IMR-90 (cell line): ENCODE data around the gene HCN3. TPM values are rescaled to one million over a fixed set of nuclear protein-coding genes. Genes with fewer than 3 reads are reported as not detected.

Experiments
- ATAC-seq: fragments of 200-7000 bp; cut with Tn5 transposase; 2 replicates; pipeline ENCODE4 v1.9.1; 2020; ENCODE audit warnings: low read depth, mild to moderate bottlenecking, moderate library complexity
- BruUV-seq: library from RNA; stranded (reverse); fragments of 400-500 nt; replicated peaks from 2 replicates; lab custom pipeline; 2021; lab: Mats Ljungman, UMichigan
- CTCF ChIA-PET: fragments of 300-600 bp; formaldehyde crosslinking; extraction: SDS; loops from one replicate; lab custom pipeline; 2021; ENCODE audit warnings: antibody characterized with exemption; lab: Yijun Ruan, JAX
- POLR2A ChIA-PET: fragments of 300-600 bp; sonication (Branson Sonifier 250); formaldehyde crosslinking; loops from one replicate; lab custom pipeline; 2022; ENCODE audit warnings: antibody characterized with exemption; ENCODE audit not compliant: unreplicated experiment; lab: Charles Lee
- DNase-seq: peaks from one replicate; pipeline ENCODE4 v3.0.0; 2013
- H2AFZ ChIP-seq: replicated peaks from 2 replicates; pipeline ENCODE3; 2013; ENCODE audit warnings: low read length, mild to moderate bottlenecking; ENCODE audit not compliant: poor library complexity
- H2AK5ac ChIP-seq: 2 replicates; pipeline ENCODE4 v1.6.1; 2013; ENCODE audit warnings: low read depth, low read length, inconsistent platforms
- H2AK9ac ChIP-seq: replicated peaks from 2 replicates; pipeline ENCODE3; 2013; ENCODE audit warnings: mild to moderate bottlenecking, low read depth, low read length, moderate library complexity; ENCODE audit not compliant: poor library complexity
- H2BK120ac ChIP-seq: 2 replicates; pipeline ENCODE4 v1.6.1; 2013; ENCODE audit warnings: low read depth, low read length, inconsistent platforms
- H2BK15ac ChIP-seq: 3 replicates; pipeline ENCODE4 v1.6.1; 2013; ENCODE audit warnings: low read depth, low read length, inconsistent platforms
- H2BK20ac ChIP-seq: 2 replicates; pipeline ENCODE4 v1.6.1; 2013; ENCODE audit warnings: low read depth, mild to moderate bottlenecking, inconsistent platforms, low read length, moderate library complexity
- H2BK5ac ChIP-seq: 2 replicates; pipeline ENCODE4 v1.6.1; 2013; ENCODE audit warnings: mild to moderate bottlenecking, low read depth, low read length, inconsistent platforms; ENCODE audit not compliant: poor library complexity, severe bottlenecking
- H3K14ac ChIP-seq: replicated peaks from 2 replicates; pipeline ENCODE4 v1.6.1; 2013; ENCODE audit warnings: low read depth, low read length, inconsistent platforms
- H3K18ac ChIP-seq: 2 replicates; pipeline ENCODE4 v1.6.1; 2013; ENCODE audit warnings: low read depth, low read length, control low read depth
- H3K23ac ChIP-seq: 2 replicates; pipeline ENCODE4 v1.6.1; 2013; ENCODE audit warnings: low read depth, low read length, inconsistent platforms
- H3K27ac ChIP-seq: 2 replicates; pipeline ENCODE4 v1.5.1; 2013; ENCODE audit warnings: mild to moderate bottlenecking, control low read depth, low read length; ENCODE audit not compliant: insufficient read depth
- H3K27me3 ChIP-seq: 2 replicates; pipeline ENCODE4 v1.6.1; 2013; ENCODE audit warnings: low read length; ENCODE audit not compliant: control insufficient read depth, insufficient read depth
- H3K36me3 ChIP-seq: 2 replicates; pipeline ENCODE4 v1.6.1; 2013; ENCODE audit warnings: low read length, mixed read lengths; ENCODE audit not compliant: control insufficient read depth, insufficient read depth
- H3K4ac ChIP-seq: 2 replicates; pipeline ENCODE4 v1.6.1; 2013; ENCODE audit warnings: low read depth, low read length, inconsistent platforms
- H3K4me1 ChIP-seq: 2 replicates; pipeline ENCODE4 v1.6.1; 2013; ENCODE audit warnings: low read length, mixed read lengths; ENCODE audit not compliant: control insufficient read depth, insufficient read depth
- H3K4me2 ChIP-seq: 2 replicates; pipeline ENCODE4 v1.6.1; 2013; ENCODE audit warnings: low read depth, mild to moderate bottlenecking, control low read depth, low read length, moderate library complexity
- H3K4me3 ChIP-seq: 2 replicates; pipeline ENCODE4 v1.5.1; 2013; ENCODE audit warnings: low read depth, mild to moderate bottlenecking, control low read depth, low read length, moderate library complexity; ENCODE audit not compliant: insufficient read depth
- H3K56ac ChIP-seq: 2 replicates; pipeline ENCODE4 v1.6.1; 2013; ENCODE audit warnings: low read length, inconsistent platforms; ENCODE audit not compliant: insufficient read depth; ENCODE audit errors: extremely low read depth
- H3K79me1 ChIP-seq, 2 experiments: 2 replicates each; pipeline ENCODE4 v1.6.1; 2013; ENCODE audit warnings: low read length in 2 of 2, inconsistent platforms in 1 of 2, low read depth in 1 of 2
- H3K9ac ChIP-seq: 2 replicates; pipeline ENCODE4 v1.6.1; 2013; ENCODE audit warnings: low read depth, low read length, control low read depth
- H3K9me1 ChIP-seq: 2 replicates; pipeline ENCODE4 v1.6.1; 2013; ENCODE audit warnings: low read length, inconsistent platforms; ENCODE audit not compliant: insufficient read depth
- H3K9me3 ChIP-seq: 2 replicates; pipeline ENCODE4 v1.6.1; 2013; ENCODE audit warnings: low read length; ENCODE audit not compliant: control insufficient read depth, insufficient read depth
- H4K20me1 ChIP-seq: 2 replicates; pipeline ENCODE4 v1.6.1; 2013; ENCODE audit warnings: low read length, inconsistent platforms; ENCODE audit not compliant: insufficient read depth
- H4K5ac ChIP-seq: 2 replicates; pipeline ENCODE4 v1.6.1; 2013; ENCODE audit warnings: mild to moderate bottlenecking, low read depth, low read length, control low read depth
- H4K8ac ChIP-seq, 2 experiments: 2 replicates each; pipeline ENCODE4 v1.6.1; 2013; ENCODE audit warnings: low read depth in 2 of 2, low read length in 2 of 2, control low read depth in 1 of 2, inconsistent platforms in 1 of 2
- H4K91ac ChIP-seq: 2 replicates; pipeline ENCODE4 v1.6.1; 2013; ENCODE audit warnings: low read depth, low read length, inconsistent platforms; ENCODE audit not compliant: insufficient read depth
- CEBPB ChIP-seq: IDR thresholded peaks from 2 replicates; pipeline ENCODE4 v1.6.1; 2012; ENCODE audit warnings: low read depth, low read length, improper control_type of control experiment
- CHD1 ChIP-seq: IDR thresholded peaks from 2 replicates; pipeline ENCODE4 v1.6.1; 2012; ENCODE audit warnings: low read depth, low read length, improper control_type of control experiment
- CTCF ChIP-seq: conservative IDR thresholded peaks from 2 replicates; pipeline ENCODE4 v1.5.1; 2012; ENCODE audit warnings: mild to moderate bottlenecking, low read depth, low read length, improper control_type of control experiment
- MAZ ChIP-seq: IDR thresholded peaks from 2 replicates; pipeline ENCODE4 v1.6.1; 2012; ENCODE audit warnings: low read depth, mild to moderate bottlenecking, low read length, improper control_type of control experiment, moderate library complexity, borderline replicate concordance
- MXI1 ChIP-seq: IDR thresholded peaks from 2 replicates; pipeline ENCODE4 v1.6.1; 2012; ENCODE audit warnings: low read depth, mild to moderate bottlenecking, low read length, moderate library complexity, borderline replicate concordance
- RAD21 ChIP-seq: IDR thresholded peaks from 2 replicates; pipeline ENCODE4 v1.6.1; 2012; ENCODE audit warnings: low read length, improper control_type of control experiment
- RCOR1 ChIP-seq: IDR thresholded peaks from 2 replicates; pipeline ENCODE4 v1.6.1; 2012; ENCODE audit warnings: mild to moderate bottlenecking, low read length, improper control_type of control experiment; ENCODE audit not compliant: insufficient replicate concordance
- SMC3 ChIP-seq: fragments of 150-350 bp; IDR thresholded peaks from 2 replicates; pipeline ENCODE4 v1.6.1; 2016; ENCODE audit warnings: low read depth, mild to moderate bottlenecking, antibody characterized with exemption, low read length, moderate library complexity
- WGBS, 2 experiments: methylation state at CpG; one replicate each; pipeline versions ENCODE4 v1.1.5 to v1.1.7; 2013; ENCODE audit warnings: missing lambda C conversion rate in 2 of 2; ENCODE audit not compliant: insufficient read length in 1 of 2; ENCODE audit errors: extremely low coverage in 2 of 2; 5-methylcytosine and 5-hydroxymethylcytosine counted together
- dilution Hi-C: fragments of 300-500 bp; cut with HindIII; formaldehyde crosslinking; loops from one replicate; pipeline ENCODE4 v1.14.3; 2018; ENCODE audit warnings: low sequenced_read_pairs; ENCODE audit not compliant: unreplicated experiment
- in situ Hi-C: fragments of 300-500 bp; cut with MboI; formaldehyde crosslinking; loops from 3 replicates; pipeline ENCODE4 v1.14.3; 2019; ENCODE audit warnings: low sequenced_read_pairs, inconsistent platforms, mixed read lengths
- intact Hi-C: fragments of 100-400 bp; cut with micrococcal nuclease; formaldehyde crosslinking; loops from 2 replicates; pipeline ENCODE4 v1.10.0; 2022
- polyA plus RNA-seq, 3 experiments: library from polyadenylated mRNA; depleted of rRNA; stranded (reverse); fragments of >200 nt; gene quantifications; 2 replicates each; pipeline ENCODE4 v1.2.3, GENCODE V29; 2012; ENCODE audit warnings: low replicate concordance in 1 of 3
- total RNA-seq: library from RNA; depleted of rRNA; stranded (reverse); fragments of >200 nt; gene quantifications from 2 replicates; pipeline ENCODE4 v1.2.3, GENCODE V29; 2012
- TF ChIP-seq, protein P1 (sequence below): fragments of 150-350 bp; IDR thresholded peaks from 2 replicates; pipeline ENCODE4 v1.6.1; 2017; ENCODE audit warnings: mild to moderate bottlenecking, antibody characterized with exemption, low read length, low read depth

HCN3 gene
- total and polyA plus RNA-seq, 2 of the 4 experiments (the other 2 are of a cell fraction) = 0.36 to 2.7 TPM

DNA sequence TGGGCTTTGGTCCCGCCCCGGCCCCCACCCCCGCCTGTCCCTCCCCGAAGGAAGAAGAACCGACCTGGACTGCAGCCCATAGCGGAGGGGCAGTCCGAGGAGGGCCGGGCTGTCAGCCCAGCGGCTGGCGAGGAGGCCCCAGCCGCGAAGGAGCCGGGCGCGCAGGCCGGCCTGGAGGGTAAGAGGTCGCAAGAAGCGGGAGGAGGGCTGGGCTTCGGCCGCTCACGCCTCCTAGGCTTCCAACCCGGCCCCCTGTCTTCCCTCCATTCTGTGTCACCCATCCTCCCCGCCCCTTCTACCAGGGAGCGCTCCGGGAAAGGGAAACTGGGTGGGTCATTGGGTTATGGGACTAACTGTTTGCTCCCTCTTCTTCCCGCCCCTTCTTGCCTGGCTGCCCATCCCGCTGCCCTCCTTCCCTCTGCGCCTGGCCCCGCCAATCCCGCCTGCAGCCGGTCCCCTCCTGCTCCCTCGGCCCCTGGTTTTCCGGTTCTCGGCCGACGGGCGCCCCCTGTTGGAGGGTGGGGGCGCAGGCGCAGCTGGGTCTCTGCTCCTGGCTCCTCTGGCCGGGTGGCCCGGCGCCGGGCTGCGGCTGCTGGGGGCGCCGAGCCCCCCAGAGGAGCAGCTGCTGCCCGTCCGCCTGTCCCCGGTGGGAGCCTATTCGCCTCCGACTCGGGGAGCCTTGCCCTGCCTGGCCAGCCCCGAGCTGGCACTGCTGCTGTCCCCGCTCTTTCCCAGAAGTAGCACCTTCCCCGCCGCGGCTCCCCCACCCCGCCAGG, 45.9 kb downstream of the HCN3 start:
- Histone ChIP-seq H4K91ac (peak overlapping the region; percentile 32; the same call in 1 of the 2 replicates), H3K9me3 (no peaks in the 10 kb centered on the region), H3K36me3 (peaks cover 21% of the 10 kb centered on the region), H3K4ac (peak overlapping the region; percentile 37; the same call in 1 of the 2 replicates), H4K5ac (no peak overlapping the region), H3K4me1 (peaks cover 18% of the 10 kb centered on the region; the same call in 1 of the 2 replicates), H3K4me3 (peak overlapping the region; percentile 58), H2BK5ac (peak overlapping the region; percentile 75), H2BK120ac (no peak overlapping the region), H2BK15ac (no peak overlapping the region), H3K14ac (peak overlapping the region; percentile 42; the same call in 1 of the 2 replicates), H2AK5ac (peak overlapping the region; percentile 54; the same call in 1 of the 2 replicates), H3K27ac (peak overlapping the region; percentile 70), H3K18ac (no peak overlapping the region), H3K9ac (peak overlapping the region; percentile 41), H3K9me1 (peaks cover 16% of the 10 kb centered on the region; the same call in 1 of the 2 replicates), H4K8ac (peak overlapping the region in 1 of 2 experiments; percentile 69; a peak in 2 of 4 replicates), H3K23ac (no peak overlapping the region), H3K56ac (peak overlapping the region; percentile 62; the same call in 1 of the 2 replicates), H3K4me2 (peak overlapping the region; percentile 91), H2AK9ac (peak overlapping the region; percentile 35), H2BK20ac (no peak overlapping the region), H3K27me3 (no peaks in the 10 kb centered on the region), H3K79me1 (peaks cover 9 to 66% of the 10 kb centered on the region in 2 experiments), H2AFZ (peak overlapping the region; percentile 88), H4K20me1 (peaks cover 25% of the 10 kb centered on the region)
- in situ Hi-C loops (no loop called here), dilution Hi-C loops (no loop called here), intact Hi-C loops (loop anchor here (1.0 to 10.0 kb wide), 6 partner anchors 46 to 324 kb away; partner anchors contain the start of genes CLK2, HCN3, MTX1 and THBS3)
- CTCF ChIA-PET = interaction anchor here (0.8 to 1.2 kb wide), 3 partner anchors 72 to 73 kb away, joined by 3 to 6 read pairs (median 4); no protein-coding TSS in a partner anchor
- WGBS, 2 experiments = 1% methylated on average over 23 of the region's 58 CpGs; no CpG with 5 or more reads in 1 of the 2 experiments
- peak; percentile 32 for TF ChIP-seq RCOR1
- TF ChIP-seq MAZ = peak; percentile 91
- no peak for TF ChIP-seq CEBPB
- peak; percentile 79 for TF ChIP-seq RAD21
- peak; percentile 57 for TF ChIP-seq SMC3
- TF ChIP-seq, protein P1, sequence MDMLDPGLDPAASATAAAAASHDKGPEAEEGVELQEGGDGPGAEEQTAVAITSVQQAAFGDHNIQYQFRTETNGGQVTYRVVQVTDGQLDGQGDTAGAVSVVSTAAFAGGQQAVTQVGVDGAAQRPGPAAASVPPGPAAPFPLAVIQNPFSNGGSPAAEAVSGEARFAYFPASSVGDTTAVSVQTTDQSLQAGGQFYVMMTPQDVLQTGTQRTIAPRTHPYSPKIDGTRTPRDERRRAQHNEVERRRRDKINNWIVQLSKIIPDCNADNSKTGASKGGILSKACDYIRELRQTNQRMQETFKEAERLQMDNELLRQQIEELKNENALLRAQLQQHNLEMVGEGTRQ = peak; percentile 15; the same call in 1 of the 2 replicates
- TF ChIP-seq MXI1 = no peak; the same call in 1 of the 2 replicates
- TF ChIP-seq CTCF = peak; percentile 97
- TF ChIP-seq CHD1 = no peak; the same call in 1 of the 2 replicates
- no TSS peak for BruUV-seq
- ATAC-seq = peak; percentile 58
- DNase-seq = peak; percentile 93
- POLR2A ChIA-PET = interaction anchor here (1.0 kb wide), 1 partner anchor 10 kb away, joined by 3 read pairs; no protein-coding TSS in a partner anchor
